CD14-positive monocyte (primary cell): ENCODE measurements around the gene CUX1. TPM values are rescaled to one million over a fixed set of nuclear protein-coding genes. Genes with fewer than 3 reads are reported as not detected.

Source experiments
- DNase-seq, 3 donors: peaks; one replicate each; pipeline ENCODE4 v3.0.0-alpha.2; 2011 to 2022
- H2AFZ ChIP-seq: 2 replicates; pipeline ENCODE4 v1.6.0; 2012; ENCODE audit warnings: mild to moderate bottlenecking, low read depth, low read length, inconsistent platforms; ENCODE audit not compliant: insufficient read depth, poor library complexity, severe bottlenecking
- H3K27ac ChIP-seq, 2 donors: 1 replicate in 1 of 2; 2 replicates in 1 of 2; pipeline ENCODE4 v1.5.1; 2012 to 2013; ENCODE audit warnings: low read length in 2 of 2, control low read depth in 1 of 2, inconsistent platforms in 1 of 2, low read depth in 1 of 2, mild to moderate bottlenecking in 1 of 2
- H3K27me3 ChIP-seq, 2 donors: one replicate each; pipeline versions ENCODE4 v1.6.0 to v1.6.1; 2011 to 2013; ENCODE audit warnings: low read length in 2 of 2; ENCODE audit not compliant: control insufficient read depth in 2 of 2, insufficient read depth in 2 of 2
- H3K36me3 ChIP-seq, 2 donors: replicated peaks in 1 of 2; 1 replicate in 1 of 2; 2 replicates in 1 of 2; pipeline versions ENCODE4 v1.5.1 to v1.6.1; 2012 to 2013; ENCODE audit warnings: low read length in 2 of 2, control low read depth in 1 of 2, inconsistent platforms in 1 of 2, mild to moderate bottlenecking in 1 of 2; ENCODE audit not compliant: insufficient read depth in 2 of 2, control insufficient read depth in 1 of 2
- H3K4me1 ChIP-seq, 2 donors: 1 replicate in 1 of 2; 2 replicates in 1 of 2; pipeline versions ENCODE4 v1.5.1 to v1.6.1; 2012 to 2013; ENCODE audit warnings: low read length in 2 of 2, control low read depth in 1 of 2, inconsistent platforms in 1 of 2, mild to moderate bottlenecking in 1 of 2, moderate library complexity in 1 of 2; ENCODE audit not compliant: insufficient read depth in 2 of 2, control insufficient read depth in 1 of 2
- H3K4me2 ChIP-seq: replicated peaks from 2 replicates; pipeline ENCODE3; 2012; ENCODE audit warnings: low read length, moderate library complexity, mild to moderate bottlenecking; ENCODE audit not compliant: poor library complexity, severe bottlenecking; ENCODE audit errors: extremely low read depth
- H3K4me3 ChIP-seq, 3 experiments: fragments of 200-600 bp in 1 of 3; sonication (generic) in 1 of 3; replicated peaks in 1 of 3; 1 replicate in 2 of 3; 2 replicates in 1 of 3; pipeline ENCODE4 v1.5.1; 2011 to 2013; ENCODE audit warnings: low read length in 3 of 3, mild to moderate bottlenecking in 3 of 3, control low read depth in 2 of 3, low read depth in 2 of 3, inconsistent platforms in 1 of 3, moderate library complexity in 1 of 3
- H3K79me2 ChIP-seq: 2 replicates; pipeline ENCODE4 v1.6.0; 2012; ENCODE audit warnings: mild to moderate bottlenecking, control low read depth, inconsistent platforms, low read length, moderate library complexity; ENCODE audit not compliant: insufficient read depth
- H3K9ac ChIP-seq: 2 replicates; pipeline ENCODE4 v1.6.0; 2017; ENCODE audit warnings: low read length, mild to moderate bottlenecking; ENCODE audit not compliant: insufficient read depth, poor library complexity, severe bottlenecking
- H3K9me3 ChIP-seq, 2 donors: replicated peaks in 1 of 2; 1 replicate in 1 of 2; 2 replicates in 1 of 2; pipeline versions ENCODE4 v1.5.1 to v1.6.1; 2012 to 2013; ENCODE audit warnings: low read length in 2 of 2, control low read depth in 1 of 2; ENCODE audit not compliant: control insufficient read depth in 1 of 2, insufficient read depth in 1 of 2
- H4K20me1 ChIP-seq: 2 replicates; pipeline ENCODE4 v1.6.0; 2012; ENCODE audit warnings: mild to moderate bottlenecking, low read length, control low read depth, moderate library complexity; ENCODE audit not compliant: insufficient read depth
- H3K27ac Mint-ChIP-seq, 7 donors: one replicate each; pipeline ENCODE4 v1.8.0; 2020; ENCODE audit warnings: mild to moderate bottlenecking in 7 of 7, mixed read lengths in 7 of 7, moderate library complexity in 6 of 7, inconsistent platforms in 2 of 7
- H3K27me3 Mint-ChIP-seq, 3 donors: one replicate each; pipeline ENCODE4 v1.8.0; 2021 to 2022; ENCODE audit warnings: low read depth in 3 of 3, mild to moderate bottlenecking in 3 of 3, mixed read lengths in 3 of 3, moderate library complexity in 3 of 3, inconsistent platforms in 1 of 3
- H3K36me3 Mint-ChIP-seq, 2 donors: one replicate each; pipeline ENCODE4 v1.8.0; 2020; ENCODE audit warnings: mixed read lengths in 2 of 2, inconsistent platforms in 1 of 2, mild to moderate bottlenecking in 1 of 2
- H3K4me1 Mint-ChIP-seq: one replicate; pipeline ENCODE4 v1.8.0; 2020; ENCODE audit warnings: mild to moderate bottlenecking, mixed read lengths
- H3K4me3 Mint-ChIP-seq, 2 donors: one replicate each; pipeline ENCODE4 v1.8.0; 2020; ENCODE audit warnings: mild to moderate bottlenecking in 2 of 2, mixed read lengths in 2 of 2, moderate library complexity in 1 of 2
- H3K9me3 Mint-ChIP-seq, 7 donors: one replicate each; pipeline ENCODE4 v1.8.0; 2020 to 2022; ENCODE audit warnings: mixed read lengths in 7 of 7, mild to moderate bottlenecking in 6 of 7, moderate library complexity in 6 of 7, inconsistent platforms in 2 of 7
- CTCF ChIP-seq: fragments of 200-600 bp; IDR thresholded peaks from one replicate; pipeline ENCODE4 v1.8.0; 2022; ENCODE audit warnings: antibody characterized with exemption, mild to moderate bottlenecking
- WGBS: methylation state at CpG from one replicate; pipeline ENCODE4 v1.1.5; 2013; ENCODE audit warnings: missing lambda C conversion rate; ENCODE audit not compliant: insufficient coverage; 5-methylcytosine and 5-hydroxymethylcytosine counted together
- intact Hi-C, 2 donors: fragments of 100-400 bp; cut with micrococcal nuclease; formaldehyde crosslinking; loops; one replicate each; pipeline versions ENCODE4 v1.15.0 to v1.15.1; 2023
- polyA plus RNA-seq, 3 donors: library from polyadenylated mRNA; depleted of rRNA in 1 of 3; unstranded in 2 of 3; stranded (reverse) in 1 of 3; fragments of 300-500 nt in 2 of 3; fragments of >200 nt in 1 of 3; fragmentation: Illumina TruSeq in 2 of 3; gene quantifications; 1 replicate in 2 of 3; 2 replicates in 1 of 3; pipeline ENCODE4 v1.2.3, GENCODE V29; 2012 to 2021

CUX1 gene
- polyA plus RNA-seq, 3 donors = 17.6 to 38.0 (median 28.0) TPM

GRCh38 chr7:102319671-102320070, 502.2 kb downstream of the CUX1 start:
- intact Hi-C loops = no loop called here
- H3K27ac ChIP-seq = no peak overlapping the region
- Mint-ChIP-seq H3K27me3 (peaks cover 0 to 6% (median 1%) of the 10 kb centered on the region in 3 donors), H3K36me3 (peaks cover 47 to 59% of the 10 kb centered on the region in 2 donors), H3K27ac (no peak overlapping the region), H3K9me3 (peaks cover 0 to 4% (median 0%) of the 10 kb centered on the region in 7 donors), H3K4me3 (no peak overlapping the region), H3K4me1 (peaks cover 7% of the 10 kb centered on the region)
- no peak overlapping the region for H3K4me2 ChIP-seq
- H4K20me1 ChIP-seq = peaks cover 6% of the 10 kb centered on the region
- no peaks in the 10 kb centered on the region for H3K27me3 ChIP-seq
- peaks cover 43 to 61% of the 10 kb centered on the region in 2 donors for H3K36me3 ChIP-seq
- H3K9me3 ChIP-seq = no peaks in the 10 kb centered on the region
- H2AFZ ChIP-seq = no peak overlapping the region
- H3K4me3 ChIP-seq = no peak overlapping the region
- H3K79me2 ChIP-seq = no peaks in the 10 kb centered on the region
- WGBS = 100% methylated on average over 1 of the region's 3 CpGs
- DNase-seq = no peak
- no peak for TF ChIP-seq CTCF
- no peak overlapping the region for H3K9ac ChIP-seq
- H3K4me1 ChIP-seq = no peaks in the 10 kb centered on the region

DNA sequence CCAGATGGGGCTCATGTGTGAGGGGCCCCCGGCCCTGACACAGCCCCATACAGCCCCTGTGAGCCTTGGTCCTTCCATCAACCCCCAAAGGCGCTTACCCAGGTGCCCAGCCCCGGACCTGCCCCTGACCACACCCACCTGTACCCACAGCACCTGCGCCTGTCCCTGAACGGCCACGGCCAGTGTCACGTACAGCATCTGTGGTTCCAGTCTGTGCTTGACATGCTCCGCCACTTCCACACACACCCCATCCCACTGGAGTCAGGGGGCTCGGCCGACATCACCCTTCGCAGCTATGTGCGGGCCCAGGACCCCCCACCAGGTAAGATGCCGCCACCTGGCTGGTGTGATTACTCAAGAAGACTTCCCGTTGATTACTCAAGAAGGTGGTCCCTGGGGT, 502.8 kb downstream of the CUX1 start:
- no peak overlapping the region for H3K4me3 Mint-ChIP-seq
- no peak overlapping the region for H3K27ac Mint-ChIP-seq
- H3K4me1 Mint-ChIP-seq = peaks cover 7% of the 10 kb centered on the region

More for the DNA sequence above, 502.8 kb downstream of the CUX1 start:
- Histone ChIP-seq H3K36me3 (peaks cover 39 to 56% of the 10 kb centered on the region in 2 donors), H4K20me1 (peaks cover 6% of the 10 kb centered on the region), H3K9ac (no peak overlapping the region), H3K27me3 (no peaks in the 10 kb centered on the region), H3K79me2 (no peaks in the 10 kb centered on the region), H3K4me1 (no peaks in the 10 kb centered on the region), H3K4me3 (no peak overlapping the region), H3K9me3 (no peaks in the 10 kb centered on the region), H2AFZ (no peak overlapping the region), H3K4me2 (no peak overlapping the region), H3K27ac (no peak overlapping the region)
- no peak for DNase-seq
- Mint-ChIP-seq H3K36me3 (peaks cover 42 to 54% of the 10 kb centered on the region in 2 donors), H3K27me3 (peaks cover 0 to 6% (median 1%) of the 10 kb centered on the region in 3 donors), H3K9me3 (peaks cover 0 to 4% (median 0%) of the 10 kb centered on the region in 7 donors)
- no peak for TF ChIP-seq CTCF
- intact Hi-C loops = no loop called here
- 98% methylated on average over 13 of the region's 14 CpGs for WGBS
